ENCODE data around the gene PCA3. TPM values are rescaled to one million over a fixed set of nuclear protein-coding genes. Genes with fewer than 3 reads are reported as not detected.

Gene PCA3
- total RNA-seq, 1 experiment from 2014 or later = not detected

GRCh38 chr9:76756941-76757673 lies 7.1 kb upstream of the PCA3 start:
- TF ChIP-seq POLR2AphosphoS5 (IDR thresholded peaks at IDR 0.05; ENCODE audit: low read depth, low read length) (no peak), SIN3A (IDR thresholded peaks at IDR 0.05; ENCODE audit: borderline replicate concordance, insufficient read depth, low read depth, low read length) (no peak), REST (IDR thresholded peaks at IDR 0.05; ENCODE audit: insufficient read depth in 1 of 2, low read depth in 2 of 2, low read length in 1 of 2) (no peak), TCF7L2 (IDR thresholded peaks at IDR 0.05; ENCODE audit: low read depth, low read length) (no peak)
- TF ChIP-seq, protein P1, sequence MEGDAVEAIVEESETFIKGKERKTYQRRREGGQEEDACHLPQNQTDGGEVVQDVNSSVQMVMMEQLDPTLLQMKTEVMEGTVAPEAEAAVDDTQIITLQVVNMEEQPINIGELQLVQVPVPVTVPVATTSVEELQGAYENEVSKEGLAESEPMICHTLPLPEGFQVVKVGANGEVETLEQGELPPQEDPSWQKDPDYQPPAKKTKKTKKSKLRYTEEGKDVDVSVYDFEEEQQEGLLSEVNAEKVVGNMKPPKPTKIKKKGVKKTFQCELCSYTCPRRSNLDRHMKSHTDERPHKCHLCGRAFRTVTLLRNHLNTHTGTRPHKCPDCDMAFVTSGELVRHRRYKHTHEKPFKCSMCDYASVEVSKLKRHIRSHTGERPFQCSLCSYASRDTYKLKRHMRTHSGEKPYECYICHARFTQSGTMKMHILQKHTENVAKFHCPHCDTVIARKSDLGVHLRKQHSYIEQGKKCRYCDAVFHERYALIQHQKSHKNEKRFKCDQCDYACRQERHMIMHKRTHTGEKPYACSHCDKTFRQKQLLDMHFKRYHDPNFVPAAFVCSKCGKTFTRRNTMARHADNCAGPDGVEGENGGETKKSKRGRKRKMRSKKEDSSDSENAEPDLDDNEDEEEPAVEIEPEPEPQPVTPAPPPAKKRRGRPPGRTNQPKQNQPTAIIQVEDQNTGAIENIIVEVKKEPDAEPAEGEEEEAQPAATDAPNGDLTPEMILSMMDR (IDR thresholded peaks at IDR 0.05) = no peak
- CTCF ChIA-PET = no interaction called here
- BruUV-seq (replicated peaks) = no TSS peak
- Histone ChIP-seq H3K27me3 (ENCODE audit: control insufficient read depth, insufficient read depth, low read length) (no peaks in the 10 kb centered on the region), H3K27ac (ENCODE audit: low read length) (no peak overlapping the region), H3K9me3 (ENCODE audit: control insufficient read depth, insufficient read depth, low read depth, low read length) (no peaks in the 10 kb centered on the region), H3K4me3 (ENCODE audit: low read depth in 2 of 2, low read length in 2 of 2) (no peak overlapping the region), H3K36me3 (ENCODE audit: control insufficient read depth, insufficient read depth, low read length) (no peaks in the 10 kb centered on the region), H3K4me1 (ENCODE audit: control insufficient read depth, insufficient read depth, low read length) (no peaks in the 10 kb centered on the region)
- in situ Hi-C loops (cut with HindIII; ENCODE audit: low pct_unique_long_range_greater_than_20kb, low sequenced_read_pairs) (no loop called here), intact Hi-C loops (cut with micrococcal nuclease; ENCODE audit: unreplicated experiment) (loop anchor here (5.0 kb wide), 1 partner anchor 230 kb away; no protein-coding TSS in a partner anchor)
- ATAC-seq = no peak
- no peak for DNase-seq (ENCODE audit: low read depth, low spot score)
- POLR2A ChIA-PET = no interaction called here

- intact Hi-C loops (cut with micrococcal nuclease; ENCODE audit: unreplicated experiment) (loop anchor here (5.0 kb wide), 1 partner anchor 229 kb away; no protein-coding TSS in a partner anchor), in situ Hi-C loops (cut with HindIII; ENCODE audit: low pct_unique_long_range_greater_than_20kb, low sequenced_read_pairs) (no loop called here)
- Histone ChIP-seq H3K9me3 (ENCODE audit: control insufficient read depth, insufficient read depth, low read depth, low read length) (no peaks in the 10 kb centered on the region), H3K4me1 (ENCODE audit: control insufficient read depth, insufficient read depth, low read length) (no peaks in the 10 kb centered on the region), H3K27ac (ENCODE audit: low read length) (no peak overlapping the region), H3K36me3 (ENCODE audit: control insufficient read depth, insufficient read depth, low read length) (no peaks in the 10 kb centered on the region), H3K27me3 (ENCODE audit: control insufficient read depth, insufficient read depth, low read length) (no peaks in the 10 kb centered on the region), H3K4me3 (ENCODE audit: low read depth in 2 of 2, low read length in 2 of 2) (no peak overlapping the region)
- POLR2A ChIA-PET = no interaction called here
- CTCF ChIA-PET = no interaction called here
- TF ChIP-seq SIN3A (IDR thresholded peaks at IDR 0.05; ENCODE audit: borderline replicate concordance, insufficient read depth, low read depth, low read length) (no peak), TCF7L2 (IDR thresholded peaks at IDR 0.05; ENCODE audit: low read depth, low read length) (no peak), POLR2AphosphoS5 (IDR thresholded peaks at IDR 0.05; ENCODE audit: low read depth, low read length) (no peak), REST (IDR thresholded peaks at IDR 0.05; ENCODE audit: insufficient read depth in 1 of 2, low read depth in 2 of 2, low read length in 1 of 2) (no peak)
- TF ChIP-seq, protein P1 (IDR thresholded peaks at IDR 0.05) = no peak
- no TSS peak for BruUV-seq (replicated peaks)
- no peak for DNase-seq (ENCODE audit: low read depth, low spot score)
- ATAC-seq = no peak
Observed at GRCh38 chr9:76758476-76758875, 5.8 kb upstream of the PCA3 start.

All from Panc1 (cell line).